ENCODE data around the gene IPO13. TPM values are rescaled to one million over a fixed set of nuclear protein-coding genes. Genes with fewer than 3 reads are reported as not detected.

Gene IPO13
- total and polyA plus RNA-seq, 2 experiments from 2014 or later, result 20.6 to 30.7 TPM

GRCh38 chr1:43913051-43913501, 33.7 kb upstream of the IPO13 start:
- H3K9me2 ChIP-seq (replicated peaks; ENCODE audit: insufficient read depth), result no peaks in the 10 kb centered on the region
- H2AFZ ChIP-seq, result no peak overlapping the region
- H3K36me3 ChIP-seq (replicated peaks; ENCODE audit: insufficient read depth, low read depth), result no peaks in the 10 kb centered on the region
- H3K27ac ChIP-seq, result peak overlapping the region; percentile 90
- no peaks in the 10 kb centered on the region for H3K27me3 ChIP-seq
- H3K79me2 ChIP-seq, result no peaks in the 10 kb centered on the region
- 53% methylated on average over 7 of the region's 7 CpGs for WGBS (ENCODE audit: low lambda C conversion rate, missing lambda C conversion rate)
- no peaks in the 10 kb centered on the region for H3K9me3 ChIP-seq (ENCODE audit: low read depth)
- no peak overlapping the region for H3K4me3 ChIP-seq
- no peaks in the 10 kb centered on the region for H4K20me1 ChIP-seq (ENCODE audit: insufficient read depth, poor library complexity, severe bottlenecking)
- peak overlapping the region; percentile 20 for H3K4me2 ChIP-seq
- TF ChIP-seq, protein P1, sequence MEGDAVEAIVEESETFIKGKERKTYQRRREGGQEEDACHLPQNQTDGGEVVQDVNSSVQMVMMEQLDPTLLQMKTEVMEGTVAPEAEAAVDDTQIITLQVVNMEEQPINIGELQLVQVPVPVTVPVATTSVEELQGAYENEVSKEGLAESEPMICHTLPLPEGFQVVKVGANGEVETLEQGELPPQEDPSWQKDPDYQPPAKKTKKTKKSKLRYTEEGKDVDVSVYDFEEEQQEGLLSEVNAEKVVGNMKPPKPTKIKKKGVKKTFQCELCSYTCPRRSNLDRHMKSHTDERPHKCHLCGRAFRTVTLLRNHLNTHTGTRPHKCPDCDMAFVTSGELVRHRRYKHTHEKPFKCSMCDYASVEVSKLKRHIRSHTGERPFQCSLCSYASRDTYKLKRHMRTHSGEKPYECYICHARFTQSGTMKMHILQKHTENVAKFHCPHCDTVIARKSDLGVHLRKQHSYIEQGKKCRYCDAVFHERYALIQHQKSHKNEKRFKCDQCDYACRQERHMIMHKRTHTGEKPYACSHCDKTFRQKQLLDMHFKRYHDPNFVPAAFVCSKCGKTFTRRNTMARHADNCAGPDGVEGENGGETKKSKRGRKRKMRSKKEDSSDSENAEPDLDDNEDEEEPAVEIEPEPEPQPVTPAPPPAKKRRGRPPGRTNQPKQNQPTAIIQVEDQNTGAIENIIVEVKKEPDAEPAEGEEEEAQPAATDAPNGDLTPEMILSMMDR (IDR thresholded peaks at IDR 0.05; ENCODE audit: poor library complexity), result no peak
- peaks cover 16% of the 10 kb centered on the region for H3K4me1 ChIP-seq (ENCODE audit: insufficient read depth)
- no peak for DNase-seq (ENCODE audit: low spot score)

DNA sequence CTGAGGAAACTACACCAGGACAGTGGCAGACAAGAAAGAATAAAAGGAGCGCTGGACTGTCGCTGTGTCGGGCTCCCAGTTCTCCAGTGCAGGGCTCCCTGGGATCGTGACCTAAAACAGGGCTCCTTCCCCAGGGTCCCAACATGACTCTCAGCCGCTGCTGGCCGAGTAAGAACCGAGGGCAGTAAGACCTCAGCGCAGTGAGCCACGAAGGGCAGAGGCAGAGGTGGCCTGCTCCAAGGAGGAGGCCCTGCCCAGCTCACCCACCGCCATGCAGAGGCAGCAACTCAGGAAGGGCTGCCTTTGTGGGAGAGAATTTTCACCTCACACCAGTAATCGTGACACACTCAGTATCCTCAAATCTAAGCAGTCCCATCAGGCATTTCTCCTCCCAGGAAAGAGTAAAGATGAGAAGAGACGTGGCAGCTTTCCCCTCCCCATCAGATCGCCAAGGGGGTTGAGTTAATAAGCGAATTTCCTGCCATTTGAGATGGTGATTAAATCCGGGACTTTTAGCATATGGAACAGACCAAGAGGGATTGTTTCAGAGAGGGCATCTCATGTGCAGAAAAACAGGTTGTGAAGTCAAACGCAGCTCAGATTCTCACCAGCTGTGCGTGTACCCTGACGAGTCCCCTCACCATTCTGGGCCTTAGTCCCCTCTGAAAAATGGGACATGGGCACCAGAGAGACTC, 32.9 kb upstream of the IPO13 start:
- H3K4me1 ChIP-seq (ENCODE audit: insufficient read depth), result peaks cover 16% of the 10 kb centered on the region
- H3K79me2 ChIP-seq, result no peaks in the 10 kb centered on the region
- no peaks in the 10 kb centered on the region for H3K36me3 ChIP-seq (replicated peaks; ENCODE audit: insufficient read depth, low read depth)
- peak overlapping the region; percentile 20 for H3K4me2 ChIP-seq
- H3K4me3 ChIP-seq, result no peak overlapping the region
- H3K27me3 ChIP-seq, result no peaks in the 10 kb centered on the region
- H3K9me2 ChIP-seq (replicated peaks; ENCODE audit: insufficient read depth), result no peaks in the 10 kb centered on the region
- 68% methylated on average over 18 of the region's 18 CpGs for WGBS (ENCODE audit: low lambda C conversion rate, missing lambda C conversion rate)
- H4K20me1 ChIP-seq (ENCODE audit: insufficient read depth, poor library complexity, severe bottlenecking), result no peaks in the 10 kb centered on the region
- TF ChIP-seq, protein P1 (IDR thresholded peaks at IDR 0.05; ENCODE audit: poor library complexity), result no peak
- TF ChIP-seq EZH2phosphoT487 (IDR thresholded peaks at IDR 0.05; ENCODE audit: low read depth, severe bottlenecking, unreplicated experiment) (no peak), EZH2 (IDR thresholded peaks at IDR 0.05; ENCODE audit: borderline replicate concordance) (no peak)
- DNase-seq (ENCODE audit: low spot score), result no peak
- H3K27ac ChIP-seq, result peak overlapping the region; percentile 90
- H2AFZ ChIP-seq, result no peak overlapping the region
- H3K9me3 ChIP-seq (ENCODE audit: low read depth), result no peaks in the 10 kb centered on the region

GRCh38 chr1:43914576-43915525, 31.9 kb upstream of the IPO13 start:
- H2AFZ ChIP-seq, result no peak overlapping the region
- H3K4me3 ChIP-seq, result no peak overlapping the region
- H3K79me2 ChIP-seq, result no peaks in the 10 kb centered on the region
- H3K36me3 ChIP-seq (replicated peaks; ENCODE audit: insufficient read depth, low read depth), result no peaks in the 10 kb centered on the region
- peaks cover 16% of the 10 kb centered on the region for H3K4me1 ChIP-seq (ENCODE audit: insufficient read depth)
- no peaks in the 10 kb centered on the region for H4K20me1 ChIP-seq (ENCODE audit: insufficient read depth, poor library complexity, severe bottlenecking)
- no peaks in the 10 kb centered on the region for H3K27me3 ChIP-seq
- 89% methylated on average over 13 of the region's 13 CpGs for WGBS (ENCODE audit: low lambda C conversion rate, missing lambda C conversion rate)
- H3K27ac ChIP-seq, result peak overlapping the region; percentile 90
- no peaks in the 10 kb centered on the region for H3K9me2 ChIP-seq (replicated peaks; ENCODE audit: insufficient read depth)
- DNase-seq (ENCODE audit: low spot score), result no peak
- no peak overlapping the region for H3K4me2 ChIP-seq
- TF ChIP-seq EZH2phosphoT487 (IDR thresholded peaks at IDR 0.05; ENCODE audit: low read depth, severe bottlenecking, unreplicated experiment) (no peak), EZH2 (IDR thresholded peaks at IDR 0.05; ENCODE audit: borderline replicate concordance) (no peak)
- TF ChIP-seq, protein P1 (IDR thresholded peaks at IDR 0.05; ENCODE audit: poor library complexity), result no peak
- H3K9me3 ChIP-seq (ENCODE audit: low read depth), result no peaks in the 10 kb centered on the region

All from hepatocyte (in vitro differentiated cells).